Measurements from ENCODE around the gene RPS16. TPM values are rescaled to one million over a fixed set of nuclear protein-coding genes. Genes with fewer than 3 reads are reported as not detected.

The RPS16 gene
- total and polyA plus RNA-seq, 9 of the 15 experiments (the other 6 are each of a cell fraction or from before 2014, with no cell fraction given): 82.6 to 3,671 (median 2,204) TPM

GRCh38 chr19:39401549-39402345 lies 34.0 kb downstream of the RPS16 start (continued):
- no peak for TF ChIP-seq HDGF (IDR thresholded peaks at IDR 0.05)
- no peak for TF ChIP-seq POLR3G (IDR thresholded peaks at IDR 0.05; ENCODE audit: extremely low read depth, insufficient read length, insufficient replicate concordance)
- TF ChIP-seq BHLHE40 (IDR thresholded peaks at IDR 0.05; ENCODE audit: low read length): peak; percentile 78
- TF ChIP-seq MYC (IDR thresholded peaks at IDR 0.05; ENCODE audit: low read depth, low read length): no peak
- TF ChIP-seq MYC (CRISPR knock-in tag; IDR thresholded peaks at IDR 0.05; ENCODE audit: borderline replicate concordance, low read depth): no peak
- TF ChIP-seq MXI1 (IDR thresholded peaks at IDR 0.05; ENCODE audit: low read depth, low read length): no peak
- TF ChIP-seq HIVEP1 (CRISPR knock-in tag; IDR thresholded peaks at IDR 0.05): no peak
- TF ChIP-seq CTCF (IDR thresholded peaks at IDR 0.05 in 2 of 3, conservative IDR thresholded peaks at IDR 0.05 in 1 of 3; ENCODE audit: insufficient read depth in 2 of 3, low read depth in 1 of 3, low read length in 3 of 3): no peak
- TF ChIP-seq ASH1L (IDR thresholded peaks at IDR 0.05; ENCODE audit: borderline replicate concordance, low read depth, partially characterized antibody): no peak
- no peak for TF ChIP-seq KAT8 (IDR thresholded peaks at IDR 0.05; ENCODE audit: low read depth)
- no peak for TF ChIP-seq ZFPM2 (CRISPR knock-in tag; IDR thresholded peaks at IDR 0.05)
- peak; percentile 89; the same call in 1 of the 2 replicates for TF ChIP-seq JUND (IDR thresholded peaks at IDR 0.05; ENCODE audit: borderline replicate concordance, low read depth, low read length)
- TF ChIP-seq JUND (tag; IDR thresholded peaks at IDR 0.05; ENCODE audit: borderline replicate concordance, low read depth, low read length): no peak
- TF ChIP-seq POLR2H (tag; IDR thresholded peaks at IDR 0.05; ENCODE audit: low read depth): no peak
- no peak for TF ChIP-seq PRPF4 (IDR thresholded peaks at IDR 0.05; ENCODE audit: insufficient read depth, low read depth, low read length, poor library complexity, severe bottlenecking)
- no peak for TF ChIP-seq ZNF41 (CRISPR knock-in tag; conservative IDR thresholded peaks at IDR 0.05)
- TF ChIP-seq KDM1A (IDR thresholded peaks at IDR 0.05): no peak
- TF ChIP-seq MAZ (CRISPR knock-in tag; conservative IDR thresholded peaks at IDR 0.05 in 1 of 2, IDR thresholded peaks at IDR 0.05 in 1 of 2): peak in 1 of 2 experiments; percentile 29; a peak in 1 of 4 replicates
- TF ChIP-seq XRCC3 (IDR thresholded peaks at IDR 0.05): no peak
- TF ChIP-seq ZFX (CRISPR knock-in tag; IDR thresholded peaks at IDR 0.05): no peak
- TF ChIP-seq NRF1 (conservative IDR thresholded peaks at IDR 0.05 in 1 of 2, IDR thresholded peaks at IDR 0.05 in 1 of 2): no peak
- TF ChIP-seq SREBF2 (CRISPR knock-in tag; IDR thresholded peaks at IDR 0.05): no peak
- no peak for TF ChIP-seq SPI1 (IDR thresholded peaks at IDR 0.05; ENCODE audit: borderline replicate concordance, low read depth, low read length)
- TF ChIP-seq BRF1 (IDR thresholded peaks at IDR 0.05; ENCODE audit: borderline replicate concordance, extremely low read depth, insufficient read length): no peak
- no peak for TF ChIP-seq THRB (CRISPR knock-in tag; conservative IDR thresholded peaks at IDR 0.05)
- TF ChIP-seq CEBPG (CRISPR knock-in tag; IDR thresholded peaks at IDR 0.05): peak; percentile 68
- no peak for TF ChIP-seq CEBPG (tag; conservative IDR thresholded peaks at IDR 0.05 in 1 of 2, IDR thresholded peaks at IDR 0.05 in 1 of 2)
- no peak for TF ChIP-seq ARNT (IDR thresholded peaks at IDR 0.05)

Measured in K562 (cell line).